Chondrocyte (in vitro differentiated cells): ENCODE data around the gene CADM2. TPM values are rescaled to one million over a fixed set of nuclear protein-coding genes. Genes with fewer than 3 reads are reported as not detected.
"Not testable (repeated sequence)": the region's sequence is repeated elsewhere in the genome, so short reads cannot be mapped to it uniquely, and the experiment has no call there.

ENCODE experiments used
- DNase-seq: peaks from one replicate; pipeline ENCODE4 v3.0.0; 2021; ENCODE audit warnings: mixed read lengths, low spot score
- H3K27ac Mint-ChIP-seq: one replicate; pipeline ENCODE4 v1.8.0; 2021; ENCODE audit warnings: mild to moderate bottlenecking, moderate library complexity, mixed read lengths; ENCODE audit not compliant: unreplicated experiment
- H3K27me3 Mint-ChIP-seq: 2 replicates; pipeline ENCODE4 v1.8.0; 2021; ENCODE audit warnings: low read depth, mixed read lengths
- H3K36me3 Mint-ChIP-seq: 2 replicates; pipeline ENCODE4 v1.8.0; 2021; ENCODE audit warnings: low read depth, mixed read lengths
- H3K4me1 Mint-ChIP-seq: 2 replicates; pipeline ENCODE4 v1.8.0; 2021; ENCODE audit warnings: low read depth, mild to moderate bottlenecking, mixed read lengths
- H3K4me3 Mint-ChIP-seq: one replicate; pipeline ENCODE4 v1.8.0; 2021; ENCODE audit warnings: mild to moderate bottlenecking, moderate library complexity, mixed read lengths; ENCODE audit not compliant: unreplicated experiment
- H3K9me3 Mint-ChIP-seq: 2 replicates; pipeline ENCODE4 v1.8.0; 2021; ENCODE audit warnings: low read depth, mixed read lengths
- CTCF ChIP-seq: fragments of 200-600 bp; sonication (generic); IDR thresholded peaks from 2 replicates; pipeline ENCODE4 v1.5.0; 2021; ENCODE audit warnings: antibody characterized with exemption, mild to moderate bottlenecking, moderate library complexity
- total RNA-seq: library from RNA; stranded (reverse); gene quantifications from 3 replicates; pipeline ENCODE4 v1.2.1, GENCODE V29; 2021

Gene CADM2
- total RNA-seq, 1 donor from 2014 or later = 1.1 TPM

GRCh38 chr3:85979034-85979433 lies 1020.2 kb downstream of the CADM2 start:
- Mint-ChIP-seq H3K36me3 (no peaks in the 10 kb centered on the region), H3K4me3 (no peak overlapping the region), H3K27me3 (peaks cover 15% of the 10 kb centered on the region), H3K27ac (no peak overlapping the region), H3K4me1 (no peaks in the 10 kb centered on the region), H3K9me3 (no peaks in the 10 kb centered on the region)
- DNase-seq = no peak
- TF ChIP-seq CTCF = no peak

GRCh38 chr3:85989581-85989980 lies 1030.8 kb downstream of the CADM2 start:
- not testable (repeated sequence) for H3K36me3 Mint-ChIP-seq, H3K4me3 Mint-ChIP-seq, H3K27me3 Mint-ChIP-seq, H3K4me1 Mint-ChIP-seq, H3K9me3 Mint-ChIP-seq, DNase-seq, H3K27ac Mint-ChIP-seq

GRCh38 chr3:86029590-86029989 lies 1070.8 kb downstream of the CADM2 start:
- DNase-seq = no peak

GRCh38 chr3:86037916-86038315 lies 1079.1 kb downstream of the CADM2 start:
- H3K27me3 Mint-ChIP-seq = peaks cover 6% of the 10 kb centered on the region
- H3K36me3 Mint-ChIP-seq = no peaks in the 10 kb centered on the region
- no peak for TF ChIP-seq CTCF

More at GRCh38 chr3:86029590-86029989, 1070.8 kb downstream of the CADM2 start:
- Mint-ChIP-seq H3K27me3 (peaks cover 4% of the 10 kb centered on the region), H3K36me3 (no peaks in the 10 kb centered on the region), H3K27ac (no peak overlapping the region), H3K4me3 (no peak overlapping the region), H3K9me3 (no peaks in the 10 kb centered on the region), H3K4me1 (no peaks in the 10 kb centered on the region)
- TF ChIP-seq CTCF = no peak

GRCh38 chr3:86046436-86047136 lies 1087.8 kb downstream of the CADM2 start:
- H3K9me3 Mint-ChIP-seq = peaks cover 10% of the 10 kb centered on the region
- no peak for DNase-seq
- no peaks in the 10 kb centered on the region for H3K36me3 Mint-ChIP-seq
- H3K4me1 Mint-ChIP-seq = no peaks in the 10 kb centered on the region
- no peak overlapping the region for H3K4me3 Mint-ChIP-seq
- TF ChIP-seq CTCF = no peak
- no peaks in the 10 kb centered on the region for H3K27me3 Mint-ChIP-seq
- no peak overlapping the region for H3K27ac Mint-ChIP-seq

More at GRCh38 chr3:86037916-86038315, 1079.1 kb downstream of the CADM2 start:
- H3K9me3 Mint-ChIP-seq = peaks cover 21% of the 10 kb centered on the region
- no peak overlapping the region for H3K4me3 Mint-ChIP-seq
- DNase-seq = no peak
- no peaks in the 10 kb centered on the region for H3K4me1 Mint-ChIP-seq
- no peak overlapping the region for H3K27ac Mint-ChIP-seq

GRCh38 chr3:86047161-86047560 lies 1088.4 kb downstream of the CADM2 start:
- DNase-seq = no peak
- H3K36me3 Mint-ChIP-seq = no peaks in the 10 kb centered on the region
- H3K9me3 Mint-ChIP-seq = peaks cover 5% of the 10 kb centered on the region
- H3K27ac Mint-ChIP-seq = no peak overlapping the region
- H3K4me1 Mint-ChIP-seq = no peaks in the 10 kb centered on the region
- no peak for TF ChIP-seq CTCF
- no peak overlapping the region for H3K4me3 Mint-ChIP-seq
- H3K27me3 Mint-ChIP-seq = no peaks in the 10 kb centered on the region
